Measurements from ENCODE around the gene DYRK3.

GRCh38 chr1:206663362-206663761 lies 28.0 kb downstream of the DYRK3 start:
- no peak for TF ChIP-seq CTCF (IDR thresholded peaks at IDR 0.05; ENCODE audit: insufficient read depth, low read length, poor library complexity, severe bottlenecking)
- TF ChIP-seq EZH2phosphoT487 (conservative IDR thresholded peaks at IDR 0.05; ENCODE audit: low read length): no peak
